ENCODE data around the gene SPAG16.
A peak's percentile ranks its signal among the peaks of the same experiment; 100 is the strongest.

GRCh38 chr2:213806125-213806726 lies 522.0 kb downstream of the SPAG16 start:
- TF ChIP-seq CTCF (IDR thresholded peaks at IDR 0.05; ENCODE audit: insufficient read depth, low read depth, low read length) (peak; percentile 23), EZH2 (IDR thresholded peaks at IDR 0.05; ENCODE audit: insufficient read depth, low read length) (no peak)

Measured in astrocyte (in vitro differentiated cells and primary cell).